H1 (cell line): Measurements from ENCODE around the gene CEBPE. TPM values are rescaled to one million over a fixed set of nuclear protein-coding genes. Genes with fewer than 3 reads are reported as not detected.

ENCODE experiments used
- CTCF ChIA-PET: fragments of 300-600 bp; sonication (Branson Sonifier 250); formaldehyde crosslinking; loops from one replicate; lab custom pipeline; 2021; ENCODE audit not compliant: partially characterized antibody; lab: Charles Lee
- POLR2A ChIA-PET: fragments of 300-600 bp; sonication (Branson Sonifier 250); formaldehyde crosslinking; loops from one replicate; lab custom pipeline; 2021; ENCODE audit warnings: inconsistent platforms; ENCODE audit not compliant: partially characterized antibody; lab: Charles Lee
- DNase-seq, 2 experiments: peaks; one replicate each; pipeline versions ENCODE4 v3.0.0 to v3.0.0-alpha.2; 2010 to 2022; ENCODE audit warnings: low spot score in 2 of 2, low read depth in 1 of 2, mixed read lengths in 1 of 2
- FAIRE-seq: peaks from 2 replicates; lab custom pipeline; 2011; peaks lifted over from hg19 to GRCh38; lab: Jason Lieb, UNC
- H2AFZ ChIP-seq: 2 replicates; pipeline ENCODE4 v1.8.1; 2012; ENCODE audit warnings: low read length, inconsistent platforms
- H2AK5ac ChIP-seq: 2 replicates; pipeline ENCODE4 v1.6.1; 2013; ENCODE audit warnings: low read depth, low read length
- H2BK120ac ChIP-seq: replicated peaks from 2 replicates; pipeline ENCODE3; 2013; ENCODE audit warnings: low read depth, low read length, inconsistent platforms
- H2BK12ac ChIP-seq: 2 replicates; pipeline ENCODE4 v1.6.1; 2013; ENCODE audit warnings: low read depth, low read length
- H2BK15ac ChIP-seq: 2 replicates; pipeline ENCODE4 v1.6.1; 2013; ENCODE audit warnings: low read length
- H2BK20ac ChIP-seq: 2 replicates; pipeline ENCODE4 v1.6.1; 2013; ENCODE audit warnings: low read length
- H2BK5ac ChIP-seq: 2 replicates; pipeline ENCODE4 v1.6.1; 2013; ENCODE audit warnings: low read depth, low read length
- H3K14ac ChIP-seq: 2 replicates; pipeline ENCODE4 v1.6.1; 2013; ENCODE audit warnings: inconsistent platforms; ENCODE audit not compliant: insufficient read length
- H3K18ac ChIP-seq: 2 replicates; pipeline ENCODE4 v1.6.1; 2013; ENCODE audit warnings: low read length; ENCODE audit errors: extremely low read depth
- H3K23ac ChIP-seq: 2 replicates; pipeline ENCODE4 v1.6.1; 2013; ENCODE audit warnings: inconsistent platforms; ENCODE audit not compliant: insufficient read length
- H3K23me2 ChIP-seq: 2 replicates; pipeline ENCODE4 v1.6.1; 2013; ENCODE audit warnings: low read depth, low read length
- H3K27ac ChIP-seq: 2 replicates; pipeline ENCODE4 v1.6.1; 2011; ENCODE audit warnings: low read depth, low read length, inconsistent platforms
- H3K27me3 ChIP-seq, 4 experiments: replicated peaks in 1 of 4; 1 replicate in 1 of 4; 2 replicates in 3 of 4; pipeline versions ENCODE4 v1.6.1 to v1.8.1; 2011 to 2013; ENCODE audit warnings: low read length in 3 of 4, mild to moderate bottlenecking in 3 of 4, inconsistent platforms in 2 of 4, mixed read lengths in 2 of 4, moderate library complexity in 1 of 4; ENCODE audit not compliant: control insufficient read depth in 3 of 4, insufficient read depth in 3 of 4; ENCODE audit errors: extremely low read depth in 1 of 4
- H3K36me3 ChIP-seq, 4 experiments: 2 replicates each; pipeline versions ENCODE4 v1.6.1 to v1.8.1; 2011 to 2013; ENCODE audit warnings: mild to moderate bottlenecking in 4 of 4, low read length in 3 of 4, moderate library complexity in 2 of 4, control low read depth in 1 of 4, inconsistent platforms in 1 of 4; ENCODE audit not compliant: insufficient read depth in 4 of 4, control insufficient read depth in 2 of 4
- H3K4ac ChIP-seq: replicated peaks from 2 replicates; pipeline ENCODE3; 2013; ENCODE audit warnings: low read length, low read depth, mixed read lengths, inconsistent platforms; ENCODE audit not compliant: insufficient read length
- H3K4me1 ChIP-seq, 4 experiments: replicated peaks in 1 of 4; 1 replicate in 1 of 4; 2 replicates in 3 of 4; pipeline versions ENCODE4 v1.6.1 to v1.8.1; 2011 to 2013; ENCODE audit warnings: low read length in 3 of 4, inconsistent platforms in 2 of 4, mixed read lengths in 1 of 4; ENCODE audit not compliant: insufficient read depth in 4 of 4, control insufficient read depth in 3 of 4
- H3K4me2 ChIP-seq, 2 experiments: 2 replicates each; pipeline versions ENCODE4 v1.6.1 to v1.8.1; 2011 to 2013; ENCODE audit warnings: low read depth in 2 of 2, low read length in 2 of 2, control low read depth in 1 of 2, inconsistent platforms in 1 of 2, mild to moderate bottlenecking in 1 of 2; ENCODE audit not compliant: insufficient read depth in 1 of 2
- H3K4me3 ChIP-seq, 4 experiments: fragments of 200-600, 300-600 bp in 1 of 4; sonication (generic), shearing (Covaris generic), sonication (Bioruptor Twin) in 1 of 4; 2 replicates each; pipeline versions ENCODE4 v1.5.1 to v1.8.1; 2011 to 2016; ENCODE audit warnings: low read length in 4 of 4, low read depth in 3 of 4, control low read depth in 2 of 4, inconsistent platforms in 2 of 4, mild to moderate bottlenecking in 2 of 4, mixed read lengths in 1 of 4, moderate library complexity in 1 of 4; ENCODE audit not compliant: insufficient read depth in 2 of 4; ENCODE audit errors: extremely low read depth in 1 of 4
- H3K56ac ChIP-seq: replicated peaks from 2 replicates; pipeline ENCODE3; 2013; ENCODE audit warnings: low read depth, mild to moderate bottlenecking, mixed read lengths, low read length, inconsistent platforms; ENCODE audit not compliant: insufficient read length
- H3K79me1 ChIP-seq: 2 replicates; pipeline ENCODE4 v1.6.1; 2013; ENCODE audit warnings: low read depth, low read length, control low read depth
- H3K79me2 ChIP-seq, 2 experiments: 2 replicates each; pipeline versions ENCODE4 v1.6.1 to v1.8.1; 2012 to 2013; ENCODE audit warnings: low read length in 2 of 2, mild to moderate bottlenecking in 2 of 2, inconsistent platforms in 1 of 2; ENCODE audit not compliant: insufficient read depth in 2 of 2, control insufficient read depth in 1 of 2
- H3K9ac ChIP-seq, 4 experiments: replicated peaks in 1 of 4; 1 replicate in 1 of 4; 2 replicates in 3 of 4; pipeline versions ENCODE4 v1.6.1 to v1.8.1; 2011 to 2013; ENCODE audit warnings: low read depth in 3 of 4, low read length in 3 of 4, control low read depth in 2 of 4, mild to moderate bottlenecking in 2 of 4, moderate library complexity in 2 of 4, inconsistent platforms in 1 of 4; ENCODE audit errors: extremely low read depth in 1 of 4
- H3K9me3 ChIP-seq, 2 experiments: 2 replicates each; pipeline versions ENCODE4 v1.6.1 to v1.8.1; 2012 to 2013; ENCODE audit warnings: mild to moderate bottlenecking in 2 of 2, moderate library complexity in 2 of 2, control low read depth in 1 of 2, inconsistent platforms in 1 of 2, low read depth in 1 of 2, low read length in 1 of 2, mixed read lengths in 1 of 2; ENCODE audit not compliant: insufficient read depth in 2 of 2
- H4K20me1 ChIP-seq, 2 experiments: replicated peaks in 1 of 2; 2 replicates each; pipeline versions ENCODE3 to v1.8.1; 2011 to 2013; ENCODE audit warnings: inconsistent platforms in 2 of 2, low read length in 2 of 2, mild to moderate bottlenecking in 1 of 2; ENCODE audit not compliant: insufficient read depth in 2 of 2, control insufficient read depth in 1 of 2
- H4K5ac ChIP-seq: 2 replicates; pipeline ENCODE4 v1.6.1; 2013; ENCODE audit warnings: low read length, low read depth, mixed read lengths, inconsistent platforms; ENCODE audit not compliant: insufficient read length
- H4K8ac ChIP-seq: 2 replicates; pipeline ENCODE4 v1.8.0; 2013; ENCODE audit warnings: mild to moderate bottlenecking, moderate library complexity, low read length, inconsistent platforms; ENCODE audit not compliant: insufficient read depth; ENCODE audit errors: extremely low read depth
- H4K91ac ChIP-seq: replicated peaks from 2 replicates; pipeline ENCODE3; 2013; ENCODE audit warnings: low read length, mixed read lengths, inconsistent platforms; ENCODE audit not compliant: insufficient read length
- KDM5A ChIP-seq: fragments of 200-600 bp; IDR thresholded peaks from 2 replicates; pipeline ENCODE4 v1.7.1; 2012; ENCODE audit warnings: mild to moderate bottlenecking, low read length, inconsistent platforms, mixed read lengths
- POU5F1 ChIP-seq: IDR thresholded peaks from 2 replicates; pipeline ENCODE4 v1.6.1; 2011; ENCODE audit warnings: low read depth, mild to moderate bottlenecking, low read length, moderate library complexity
- SP2 ChIP-seq: IDR thresholded peaks from 2 replicates; pipeline ENCODE4 v1.6.1; 2012; ENCODE audit warnings: mild to moderate bottlenecking, low read length, inconsistent platforms
- TAF7 ChIP-seq: optimal IDR thresholded peaks from 2 replicates; pipeline ENCODE3; 2011; ENCODE audit warnings: low read depth, mild to moderate bottlenecking, inconsistent platforms, low read length, moderate library complexity, borderline replicate concordance
- WGBS, 2 experiments: shearing (Covaris generic) in 1 of 2; methylation state at CpG; one replicate each; pipeline versions ENCODE4 v1.1.6 to v1.1.7; 2013 to 2015; ENCODE audit warnings: low lambda C conversion rate in 2 of 2, mixed read lengths in 2 of 2, inconsistent platforms in 1 of 2, low coverage in 1 of 2, missing lambda C conversion rate in 1 of 2; ENCODE audit not compliant: insufficient replicate concordance in 2 of 2, insufficient coverage in 1 of 2, insufficient read length in 1 of 2; ENCODE audit errors: extremely low coverage in 1 of 2, missing lambda C conversion rate in 1 of 2; 5-methylcytosine and 5-hydroxymethylcytosine counted together
- polyA plus RNA-seq, 7 experiments: library from polyadenylated mRNA; depleted of rRNA in 3 of 7; stranded (reverse) in 5 of 7; unstranded in 2 of 7; fragments of >200 nt in 5 of 7; fragments of 200-250 nt in 2 of 7; gene quantifications; 1 replicate in 5 of 7; 2 replicates in 1 of 7; 4 replicates in 1 of 7; pipeline versions ENCODE4 v1.2.1 to v1.2.3, GENCODE V29; 2011 to 2013; ENCODE audit warnings: missing spikeins in 2 of 7, mixed read lengths in 2 of 7
- total RNA-seq: library from RNA; stranded (reverse); fragmentation: NEBNext Ultra II Directional; extraction: Animal tissue kit (Norgen Biotek cat#: 25700); gene quantifications from 2 replicates; pipeline ENCODE4 v1.2.1, GENCODE V29; 2021

Gene CEBPE
- total and polyA plus RNA-seq, 2 of the 8 experiments (the other 6 are each of a cell fraction or from before 2014, with no cell fraction given) = 0.05 TPM; not detected in 1

DNA sequence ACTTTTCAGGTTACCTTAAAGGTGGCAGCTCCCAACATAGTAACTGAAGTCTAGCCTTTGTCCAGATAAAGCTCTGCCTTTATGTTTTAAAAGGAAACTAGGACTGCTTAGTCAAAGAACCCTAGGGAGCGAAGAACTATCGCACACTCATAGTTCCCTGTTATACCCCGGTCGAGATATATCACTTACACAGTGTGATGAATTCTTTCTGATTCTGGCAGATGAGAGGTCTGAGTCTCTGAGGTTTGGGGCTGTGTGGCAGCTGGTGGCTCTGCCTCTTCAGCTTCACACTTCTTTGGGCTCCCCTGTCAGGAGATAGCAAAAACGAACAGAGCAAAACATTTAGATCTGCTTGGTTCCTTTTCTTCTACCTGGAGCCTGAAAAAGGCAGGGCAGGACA is 41.1 kb downstream of the CEBPE start:
- Histone ChIP-seq H3K23ac (no peak overlapping the region), H2BK5ac (no peak overlapping the region), H2BK15ac (no peak overlapping the region), H3K27me3 (no peaks in the 10 kb centered on the region), H3K4me1 (peaks cover 0 to 1% (median 0%) of the 10 kb centered on the region in 4 experiments; a peak in 2 of 7 replicates), H3K4ac (no peak overlapping the region), H4K20me1 (peaks cover 1 to 12% of the 10 kb centered on the region in 2 experiments), H3K4me2 (no peak overlapping the region), H3K79me2 (peaks cover 4 to 10% of the 10 kb centered on the region in 2 experiments; a peak in 1 of 4 replicates), H3K9me3 (no peaks in the 10 kb centered on the region; a peak in 1 of 4 replicates), H3K79me1 (no peaks in the 10 kb centered on the region), H4K8ac (no peak overlapping the region; the same call in 1 of the 2 replicates), H3K36me3 (peaks cover 34 to 80% (median 68%) of the 10 kb centered on the region in 4 experiments), H3K18ac (no peak overlapping the region), H3K9ac (no peak overlapping the region), H3K4me3 (no peak overlapping the region), H2BK120ac (no peak overlapping the region), H3K23me2 (no peaks in the 10 kb centered on the region; the same call in 1 of the 2 replicates), H3K27ac (no peak overlapping the region), H4K91ac (no peak overlapping the region), H3K56ac (no peak overlapping the region), H2BK20ac (no peak overlapping the region), H4K5ac (no peak overlapping the region), H3K14ac (no peak overlapping the region), H2AFZ (no peak overlapping the region), H2BK12ac (no peak overlapping the region), H2AK5ac (no peak overlapping the region)
- DNase-seq (no peak), FAIRE-seq (no peak)
- POLR2A ChIA-PET = interaction anchor here (0.6 to 4.6 kb wide), 11 partner anchors 10 to 144 kb away, joined by 3 to 24 read pairs (median 4); partner anchors contain the start of genes ACIN1 and C14orf119
- CTCF ChIA-PET = interaction anchor here (0.6 to 4.7 kb wide), 29 partner anchors 9 to 302 kb away, joined by 3 to 56 read pairs (median 5); partner anchors contain the start of genes ACIN1, C14orf119, PSMB11 and RNF212B
- 91% methylated on average over 5 of the region's 5 CpGs; no CpG with 5 or more reads in 1 of the 2 experiments for WGBS, 2 experiments
- no peak for TF ChIP-seq SP2
- no peak for TF ChIP-seq TAF7
- no peak for TF ChIP-seq KDM5A
- no peak for TF ChIP-seq POU5F1
